ENCODE data around the gene DPM1.

DNA sequence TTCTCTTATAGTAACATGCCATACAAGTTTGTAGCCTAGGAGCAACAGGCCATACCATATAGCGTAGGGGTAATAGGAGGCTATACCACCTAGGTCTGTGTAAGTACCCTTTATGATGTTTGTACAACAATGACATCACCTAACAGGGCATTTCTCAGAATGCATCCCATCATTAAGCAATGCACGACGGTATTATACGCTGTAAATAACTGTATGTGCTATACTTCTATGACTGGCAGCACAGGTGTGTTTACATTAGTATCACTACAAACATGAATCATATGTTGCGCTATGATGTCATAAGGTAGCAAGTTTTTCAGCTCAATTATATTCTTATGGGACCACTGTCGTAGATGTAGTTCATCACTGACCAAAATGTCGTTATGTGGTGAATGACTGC, 58.1 kb downstream of the DPM1 start:
- TF ChIP-seq, protein P1, sequence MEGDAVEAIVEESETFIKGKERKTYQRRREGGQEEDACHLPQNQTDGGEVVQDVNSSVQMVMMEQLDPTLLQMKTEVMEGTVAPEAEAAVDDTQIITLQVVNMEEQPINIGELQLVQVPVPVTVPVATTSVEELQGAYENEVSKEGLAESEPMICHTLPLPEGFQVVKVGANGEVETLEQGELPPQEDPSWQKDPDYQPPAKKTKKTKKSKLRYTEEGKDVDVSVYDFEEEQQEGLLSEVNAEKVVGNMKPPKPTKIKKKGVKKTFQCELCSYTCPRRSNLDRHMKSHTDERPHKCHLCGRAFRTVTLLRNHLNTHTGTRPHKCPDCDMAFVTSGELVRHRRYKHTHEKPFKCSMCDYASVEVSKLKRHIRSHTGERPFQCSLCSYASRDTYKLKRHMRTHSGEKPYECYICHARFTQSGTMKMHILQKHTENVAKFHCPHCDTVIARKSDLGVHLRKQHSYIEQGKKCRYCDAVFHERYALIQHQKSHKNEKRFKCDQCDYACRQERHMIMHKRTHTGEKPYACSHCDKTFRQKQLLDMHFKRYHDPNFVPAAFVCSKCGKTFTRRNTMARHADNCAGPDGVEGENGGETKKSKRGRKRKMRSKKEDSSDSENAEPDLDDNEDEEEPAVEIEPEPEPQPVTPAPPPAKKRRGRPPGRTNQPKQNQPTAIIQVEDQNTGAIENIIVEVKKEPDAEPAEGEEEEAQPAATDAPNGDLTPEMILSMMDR (IDR thresholded peaks at IDR 0.05), result no peak
- TF ChIP-seq, protein P2, sequence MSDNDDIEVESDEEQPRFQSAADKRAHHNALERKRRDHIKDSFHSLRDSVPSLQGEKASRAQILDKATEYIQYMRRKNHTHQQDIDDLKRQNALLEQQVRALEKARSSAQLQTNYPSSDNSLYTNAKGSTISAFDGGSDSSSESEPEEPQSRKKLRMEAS (IDR thresholded peaks at IDR 0.05; ENCODE audit: low read depth), result no peak
- TF ChIP-seq MEF2A (IDR thresholded peaks at IDR 0.05; ENCODE audit: borderline replicate concordance, low read depth) (no peak), RXRA (IDR thresholded peaks at IDR 0.05; ENCODE audit: borderline replicate concordance, low read depth) (no peak)

Measured in SK-N-SH (cell line).